A673 (cell line): Measurements from ENCODE around the gene HOXB7. TPM values are rescaled to one million over a fixed set of nuclear protein-coding genes. Genes with fewer than 3 reads are reported as not detected.
A peak's percentile ranks its signal among the peaks of the same experiment; 100 is the strongest.

Experiments
- BruUV-seq: library from RNA; stranded (reverse); fragments of 400-500 nt; replicated peaks from 2 replicates; lab custom pipeline; 2021; lab: Mats Ljungman, UMichigan
- CTCF ChIA-PET: fragments of 300-600 bp; sonication (Branson Sonifier 250); formaldehyde crosslinking; loops from one replicate; lab custom pipeline; 2022; ENCODE audit warnings: antibody characterized with exemption; lab: Charles Lee
- POLR2A ChIA-PET: fragments of 300-600 bp; sonication (Branson Sonifier 250); formaldehyde crosslinking; loops from one replicate; lab custom pipeline; 2022; ENCODE audit warnings: antibody characterized with exemption; ENCODE audit not compliant: low non-redundant PET; lab: Charles Lee
- DNase-seq: peaks from one replicate; pipeline ENCODE4 v3.0.0-alpha.2; 2015; ENCODE audit warnings: low spot score
- H3K27ac ChIP-seq: fragments of 200-600 bp; sonication (generic); 2 replicates; pipeline ENCODE4 v1.5.1; 2016; ENCODE audit warnings: mixed run types, low read depth, mild to moderate bottlenecking, mixed read lengths, antibody characterized with exemption, low read length; ENCODE audit not compliant: poor library complexity, severe bottlenecking
- H3K27me3 ChIP-seq: fragments of 200-600 bp; sonication (generic); replicated peaks from 2 replicates; pipeline ENCODE4 v1.6.1; 2017; ENCODE audit warnings: mixed run types, low read depth, mild to moderate bottlenecking, mixed read lengths, antibody characterized with exemption, low read length; ENCODE audit not compliant: insufficient read depth, poor library complexity
- H3K36me3 ChIP-seq: fragments of 200-600 bp; sonication (generic); 2 replicates; pipeline ENCODE4 v1.6.1; 2016; ENCODE audit warnings: mixed run types, mild to moderate bottlenecking, mixed read lengths, antibody characterized with exemption, low read length; ENCODE audit not compliant: insufficient read depth, poor library complexity, severe bottlenecking
- H3K4me1 ChIP-seq: fragments of 200-600 bp; sonication (generic); 2 replicates; pipeline ENCODE4 v1.6.1; 2017; ENCODE audit warnings: mixed run types, mild to moderate bottlenecking, mixed read lengths, antibody characterized with exemption, low read length; ENCODE audit not compliant: insufficient read depth, poor library complexity, severe bottlenecking
- H3K4me3 ChIP-seq: fragments of 200-600 bp; sonication (generic); 2 replicates; pipeline ENCODE4 v1.5.1; 2016; ENCODE audit warnings: low read depth, mixed run types, mild to moderate bottlenecking, mixed read lengths, low read length; ENCODE audit not compliant: poor library complexity, severe bottlenecking
- H3K9me3 ChIP-seq: fragments of 200-600 bp; sonication (generic); 2 replicates; pipeline ENCODE4 v1.6.1; 2016; ENCODE audit warnings: mixed run types, low read depth, mild to moderate bottlenecking, mixed read lengths, antibody characterized with exemption, low read length; ENCODE audit not compliant: poor library complexity, severe bottlenecking
- EZH2 ChIP-seq: fragments of 200-600 bp; sonication (generic); IDR thresholded peaks from 2 replicates; pipeline ENCODE4 v1.6.1; 2017; ENCODE audit warnings: borderline replicate concordance, low read depth, mild to moderate bottlenecking, mixed read lengths, antibody characterized with exemption, low read length; ENCODE audit not compliant: poor library complexity, severe bottlenecking
- intact Hi-C: fragments of 100-400 bp; cut with micrococcal nuclease; formaldehyde crosslinking; loops from one replicate; pipeline ENCODE4 v1.10.0; 2022; ENCODE audit not compliant: unreplicated experiment
- total RNA-seq: library from RNA; stranded (reverse); gene quantifications from 2 replicates; pipeline ENCODE4 v1.2.3, GENCODE V29; 2021
- TF ChIP-seq, protein P1 (sequence below): fragments of 300-800, 200-600 bp; sonication (generic); conservative IDR thresholded peaks from 2 replicates; pipeline ENCODE4 v1.5.1; 2017; ENCODE audit warnings: low read depth, mild to moderate bottlenecking, antibody characterized with exemption, low read length, moderate library complexity, mixed read lengths

Gene HOXB7
- total RNA-seq, 1 experiment from 2014 or later: 32.2 TPM

DNA sequence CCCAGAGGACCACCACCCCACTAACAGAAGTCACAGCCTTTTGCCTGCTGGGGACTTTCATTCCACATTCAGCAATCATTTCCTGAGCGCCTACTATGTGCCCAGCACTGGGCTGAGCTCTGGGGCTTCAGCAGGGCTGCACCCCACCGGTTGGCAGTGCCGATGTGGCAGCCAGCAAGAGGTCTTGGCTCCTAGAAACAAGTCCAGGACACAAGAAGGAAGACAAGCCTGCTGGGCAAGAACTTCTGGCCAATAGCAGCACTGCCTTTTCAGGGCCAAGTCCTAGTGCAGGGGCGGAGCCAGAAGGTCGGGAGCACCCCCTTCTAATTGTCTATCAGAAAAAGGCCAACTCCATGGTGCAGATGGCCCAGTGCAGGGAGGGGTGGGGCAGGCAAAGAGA is 28.3 kb upstream of the HOXB7 start:
- intact Hi-C loops: no loop called here
- DNase-seq: no peak
- BruUV-seq: no TSS peak
- Histone ChIP-seq H3K4me3 (no peak overlapping the region), H3K27ac (no peak overlapping the region), H3K36me3 (no peaks in the 10 kb centered on the region), H3K27me3 (peaks cover 22% of the 10 kb centered on the region), H3K9me3 (no peaks in the 10 kb centered on the region), H3K4me1 (no peaks in the 10 kb centered on the region)
- POLR2A ChIA-PET: no interaction called here
- CTCF ChIA-PET: no interaction called here
- TF ChIP-seq, protein P1, sequence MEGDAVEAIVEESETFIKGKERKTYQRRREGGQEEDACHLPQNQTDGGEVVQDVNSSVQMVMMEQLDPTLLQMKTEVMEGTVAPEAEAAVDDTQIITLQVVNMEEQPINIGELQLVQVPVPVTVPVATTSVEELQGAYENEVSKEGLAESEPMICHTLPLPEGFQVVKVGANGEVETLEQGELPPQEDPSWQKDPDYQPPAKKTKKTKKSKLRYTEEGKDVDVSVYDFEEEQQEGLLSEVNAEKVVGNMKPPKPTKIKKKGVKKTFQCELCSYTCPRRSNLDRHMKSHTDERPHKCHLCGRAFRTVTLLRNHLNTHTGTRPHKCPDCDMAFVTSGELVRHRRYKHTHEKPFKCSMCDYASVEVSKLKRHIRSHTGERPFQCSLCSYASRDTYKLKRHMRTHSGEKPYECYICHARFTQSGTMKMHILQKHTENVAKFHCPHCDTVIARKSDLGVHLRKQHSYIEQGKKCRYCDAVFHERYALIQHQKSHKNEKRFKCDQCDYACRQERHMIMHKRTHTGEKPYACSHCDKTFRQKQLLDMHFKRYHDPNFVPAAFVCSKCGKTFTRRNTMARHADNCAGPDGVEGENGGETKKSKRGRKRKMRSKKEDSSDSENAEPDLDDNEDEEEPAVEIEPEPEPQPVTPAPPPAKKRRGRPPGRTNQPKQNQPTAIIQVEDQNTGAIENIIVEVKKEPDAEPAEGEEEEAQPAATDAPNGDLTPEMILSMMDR: no peak
- no peak for TF ChIP-seq EZH2

DNA sequence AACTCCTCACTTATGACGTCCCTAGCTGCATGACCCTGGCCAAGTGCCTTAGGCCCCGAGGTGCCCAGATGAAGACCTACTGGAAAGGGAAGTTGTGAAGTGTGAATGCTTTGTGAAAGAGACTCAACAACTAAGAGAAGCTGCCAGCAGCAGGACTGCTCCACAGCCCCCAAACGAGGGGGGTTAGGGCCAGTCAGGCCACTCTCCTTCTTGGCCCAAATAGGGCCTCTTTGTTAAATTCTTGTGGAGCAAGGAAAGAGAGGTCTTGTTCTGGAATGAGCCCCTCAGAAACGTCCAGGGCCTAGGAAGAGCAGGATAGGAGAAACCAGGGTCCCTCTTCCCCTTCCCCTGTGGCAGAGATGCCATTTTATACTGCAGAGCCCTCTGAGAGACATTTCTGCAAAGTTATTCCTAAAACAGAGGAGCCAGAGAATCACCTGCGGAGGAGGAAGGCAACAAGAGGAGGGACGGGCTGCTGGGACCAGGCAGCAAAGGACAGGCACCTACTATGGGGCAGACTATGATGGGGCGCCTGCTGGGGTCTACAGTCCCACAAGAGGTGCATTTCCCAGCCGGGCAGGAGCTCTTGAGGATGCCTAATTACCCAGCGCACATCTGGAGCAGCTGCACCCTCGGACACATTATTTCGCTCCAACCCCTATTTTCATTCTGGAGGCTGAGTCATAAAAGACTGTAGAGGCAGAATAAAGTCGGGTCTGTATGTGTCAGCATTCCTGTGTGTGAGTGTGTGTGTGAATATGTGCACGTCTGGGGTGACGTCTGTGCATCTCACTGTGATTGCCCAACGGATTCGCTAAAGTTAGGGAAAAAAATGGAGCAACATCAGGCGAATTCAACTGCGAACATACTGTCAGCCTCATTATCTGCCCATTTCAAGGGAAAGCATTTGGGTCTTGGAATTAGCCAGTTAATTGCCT is 26.8 kb upstream of the HOXB7 start:
- Histone ChIP-seq H3K9me3 (no peaks in the 10 kb centered on the region), H3K4me3 (no peak overlapping the region), H3K27me3 (peaks cover 15% of the 10 kb centered on the region), H3K36me3 (no peaks in the 10 kb centered on the region), H3K27ac (no peak overlapping the region), H3K4me1 (no peaks in the 10 kb centered on the region)
- no peak for DNase-seq
- ChIA-PET POLR2A (no interaction called here), CTCF (interaction anchor here (0.5 to 1.2 kb wide), 6 partner anchors 34 to 489 kb away, joined by 3 to 10 read pairs (median 4); no protein-coding TSS in a partner anchor)
- no TSS peak for BruUV-seq
- TF ChIP-seq, protein P1: no peak
- no peak for TF ChIP-seq EZH2
- intact Hi-C loops: no loop called here

DNA sequence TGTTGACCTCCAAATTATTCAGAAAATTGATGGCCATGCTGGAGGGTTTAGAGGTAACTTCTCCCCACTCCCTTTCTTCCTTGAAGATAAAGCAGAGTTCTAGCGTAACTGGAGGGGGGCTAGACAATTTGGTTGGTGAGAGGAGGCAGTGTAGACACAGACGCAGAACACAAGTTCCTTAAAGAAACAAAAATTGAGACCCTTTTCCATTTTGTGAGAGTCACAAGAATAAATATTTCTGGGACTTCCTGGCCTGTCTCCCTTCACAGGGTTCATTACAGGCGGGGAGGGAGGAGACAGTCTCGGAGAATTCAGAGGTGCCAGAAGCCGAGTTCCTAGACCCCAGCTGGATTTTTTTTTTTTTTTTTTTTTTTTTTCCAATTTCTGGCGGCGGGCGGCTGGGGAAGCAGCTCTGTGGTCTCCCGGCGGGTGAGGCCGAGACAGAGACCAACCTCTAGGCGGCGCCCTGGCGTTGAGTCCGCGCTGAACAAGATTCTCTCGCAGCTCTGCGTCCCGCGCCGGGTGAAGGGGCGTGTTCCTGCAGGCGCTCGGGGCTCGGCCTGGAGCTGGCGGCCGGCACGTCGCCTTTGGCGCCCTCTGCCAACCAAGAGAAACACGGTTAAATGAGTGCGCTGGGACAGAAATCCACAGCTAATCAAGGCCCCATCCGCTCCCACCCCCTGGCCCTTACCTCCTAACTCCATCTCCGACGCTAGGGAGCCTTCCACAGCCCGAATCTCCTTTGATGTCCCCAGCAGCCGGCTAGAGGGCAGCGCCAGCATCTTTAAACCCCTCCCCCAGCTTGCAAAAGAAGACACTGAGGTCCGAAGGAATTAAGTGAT is 25.6 kb upstream of the HOXB7 start:
- CTCF ChIA-PET: interaction anchor here (0.5 to 1.2 kb wide), 27 partner anchors 10 to 563 kb away, joined by 3 to 20 read pairs (median 4); partner anchors contain the start of genes HOXB8 and HOXB9
- no peaks in the 10 kb centered on the region for H3K36me3 ChIP-seq
- H3K4me1 ChIP-seq: no peaks in the 10 kb centered on the region
- no peak overlapping the region for H3K4me3 ChIP-seq
- POLR2A ChIA-PET: no interaction called here
- no peak overlapping the region for H3K27ac ChIP-seq
- TF ChIP-seq, protein P1: peak; percentile 88
- TF ChIP-seq EZH2: no peak
- no peaks in the 10 kb centered on the region for H3K9me3 ChIP-seq
- BruUV-seq: no TSS peak
- DNase-seq: peak; percentile 93
- peaks cover 3% of the 10 kb centered on the region for H3K27me3 ChIP-seq
- intact Hi-C loops: no loop called here
